HL-60 (cell line): ENCODE results near the gene CHTF18.

Source experiments
- CTCF ChIP-seq: IDR thresholded peaks from one replicate; pipeline ENCODE4 v1.5.1; 2011; ENCODE audit warnings: low read length, control low read depth, inconsistent platforms; ENCODE audit not compliant: insufficient read depth
- GABPA ChIP-seq: IDR thresholded peaks from 2 replicates; pipeline ENCODE4 v1.6.1; 2012; ENCODE audit warnings: low read depth
- POLR2AphosphoS5 ChIP-seq: IDR thresholded peaks from 2 replicates; pipeline ENCODE4 v1.6.1; 2012; ENCODE audit warnings: low read depth
- TF ChIP-seq, protein P1 (sequence below): IDR thresholded peaks from 2 replicates; pipeline ENCODE4 v1.6.1; 2012; ENCODE audit warnings: low read depth; ENCODE audit not compliant: insufficient replicate concordance

GRCh38 chr16:765488-765865 is 22.9 kb upstream of the CHTF18 start:
- TF ChIP-seq GABPA (no peak), CTCF (no peak), POLR2AphosphoS5 (no peak)
- TF ChIP-seq, protein P1, sequence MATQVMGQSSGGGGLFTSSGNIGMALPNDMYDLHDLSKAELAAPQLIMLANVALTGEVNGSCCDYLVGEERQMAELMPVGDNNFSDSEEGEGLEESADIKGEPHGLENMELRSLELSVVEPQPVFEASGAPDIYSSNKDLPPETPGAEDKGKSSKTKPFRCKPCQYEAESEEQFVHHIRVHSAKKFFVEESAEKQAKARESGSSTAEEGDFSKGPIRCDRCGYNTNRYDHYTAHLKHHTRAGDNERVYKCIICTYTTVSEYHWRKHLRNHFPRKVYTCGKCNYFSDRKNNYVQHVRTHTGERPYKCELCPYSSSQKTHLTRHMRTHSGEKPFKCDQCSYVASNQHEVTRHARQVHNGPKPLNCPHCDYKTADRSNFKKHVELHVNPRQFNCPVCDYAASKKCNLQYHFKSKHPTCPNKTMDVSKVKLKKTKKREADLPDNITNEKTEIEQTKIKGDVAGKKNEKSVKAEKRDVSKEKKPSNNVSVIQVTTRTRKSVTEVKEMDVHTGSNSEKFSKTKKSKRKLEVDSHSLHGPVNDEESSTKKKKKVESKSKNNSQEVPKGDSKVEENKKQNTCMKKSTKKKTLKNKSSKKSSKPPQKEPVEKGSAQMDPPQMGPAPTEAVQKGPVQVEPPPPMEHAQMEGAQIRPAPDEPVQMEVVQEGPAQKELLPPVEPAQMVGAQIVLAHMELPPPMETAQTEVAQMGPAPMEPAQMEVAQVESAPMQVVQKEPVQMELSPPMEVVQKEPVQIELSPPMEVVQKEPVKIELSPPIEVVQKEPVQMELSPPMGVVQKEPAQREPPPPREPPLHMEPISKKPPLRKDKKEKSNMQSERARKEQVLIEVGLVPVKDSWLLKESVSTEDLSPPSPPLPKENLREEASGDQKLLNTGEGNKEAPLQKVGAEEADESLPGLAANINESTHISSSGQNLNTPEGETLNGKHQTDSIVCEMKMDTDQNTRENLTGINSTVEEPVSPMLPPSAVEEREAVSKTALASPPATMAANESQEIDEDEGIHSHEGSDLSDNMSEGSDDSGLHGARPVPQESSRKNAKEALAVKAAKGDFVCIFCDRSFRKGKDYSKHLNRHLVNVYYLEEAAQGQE = no peak
